Natural killer cell (primary cell): Measurements from ENCODE around the gene TIFAB. TPM values are rescaled to one million over a fixed set of nuclear protein-coding genes. Genes with fewer than 3 reads are reported as not detected.

Experiments
- ATAC-seq, 3 donors: fragments of 150-1000 bp in 2 of 3; fragments of 200-7000 bp in 1 of 3; cut with Tn5 transposase; 1 replicate in 1 of 3; 2 replicates in 2 of 3; pipeline ENCODE4 v1.10.0; 2021; ENCODE audit warnings: mild to moderate bottlenecking in 2 of 3, moderate library complexity in 2 of 3
- DNase-seq, 2 donors: peaks; one replicate each; pipeline versions ENCODE4 v3.0.0 to v3.0.0-alpha.2; 2013 to 2021; ENCODE audit warnings: mixed read lengths in 1 of 2
- H3K27ac ChIP-seq: one replicate; pipeline ENCODE4 v1.5.1; 2013; ENCODE audit warnings: mild to moderate bottlenecking, low read length
- H3K27me3 ChIP-seq: one replicate; pipeline ENCODE4 v1.6.1; 2013; ENCODE audit warnings: low read length; ENCODE audit not compliant: control insufficient read depth, insufficient read depth
- H3K36me3 ChIP-seq: one replicate; pipeline ENCODE4 v1.6.1; 2013; ENCODE audit warnings: low read length; ENCODE audit not compliant: control insufficient read depth, insufficient read depth
- H3K4me1 ChIP-seq: one replicate; pipeline ENCODE4 v1.6.1; 2013; ENCODE audit warnings: low read length; ENCODE audit not compliant: control insufficient read depth, insufficient read depth
- H3K4me3 ChIP-seq: one replicate; pipeline ENCODE4 v1.5.1; 2013; ENCODE audit warnings: low read length
- H3K9me3 ChIP-seq: one replicate; pipeline ENCODE4 v1.6.1; 2013; ENCODE audit warnings: low read length; ENCODE audit not compliant: control insufficient read depth, insufficient read depth
- H3K27ac Mint-ChIP-seq, 2 donors: one replicate each; pipeline ENCODE4 v1.8.0; 2022; ENCODE audit warnings: mild to moderate bottlenecking in 2 of 2, mixed read lengths in 2 of 2, moderate library complexity in 1 of 2
- H3K27me3 Mint-ChIP-seq, 2 donors: one replicate each; pipeline ENCODE4 v1.8.0; 2022; ENCODE audit warnings: low read depth in 2 of 2, mixed read lengths in 2 of 2
- H3K36me3 Mint-ChIP-seq: one replicate; pipeline ENCODE4 v1.8.0; 2022; ENCODE audit warnings: mixed read lengths
- H3K4me1 Mint-ChIP-seq, 2 donors: one replicate each; pipeline ENCODE4 v1.8.0; 2022; ENCODE audit warnings: mixed read lengths in 2 of 2
- H3K4me3 Mint-ChIP-seq: one replicate; pipeline ENCODE4 v1.8.0; 2022; ENCODE audit warnings: mild to moderate bottlenecking, moderate library complexity, mixed read lengths
- H3K9me3 Mint-ChIP-seq, 2 donors: one replicate each; pipeline ENCODE4 v1.8.0; 2022; ENCODE audit warnings: mixed read lengths in 2 of 2
- WGBS: methylation state at CpG from one replicate; pipeline ENCODE4 v1.1.7; 2013; ENCODE audit warnings: missing lambda C conversion rate; ENCODE audit not compliant: insufficient coverage; 5-methylcytosine and 5-hydroxymethylcytosine counted together
- intact Hi-C: fragments of 100-400 bp; cut with micrococcal nuclease; formaldehyde crosslinking; loops from one replicate; pipeline ENCODE4 v1.14.2; 2022
- total RNA-seq, 4 donors: library from RNA; stranded (reverse); fragments of 120-200 nt in 1 of 4; gene quantifications; one replicate each; pipeline versions ENCODE4 v1.2.3 to v1.2.4, GENCODE V29; 2013 to 2022
- TF ChIP-seq, protein P1 (sequence below): fragments of 200-600 bp; IDR thresholded peaks from one replicate; pipeline ENCODE4 v1.8.0; 2022; ENCODE audit warnings: antibody characterized with exemption

Gene TIFAB
- total RNA-seq, 3 donors from 2014 or later (not counting 1 experiment from before 2014, with no cell fraction given), result 0.05 to 0.21 TPM; not detected in 1

DNA sequence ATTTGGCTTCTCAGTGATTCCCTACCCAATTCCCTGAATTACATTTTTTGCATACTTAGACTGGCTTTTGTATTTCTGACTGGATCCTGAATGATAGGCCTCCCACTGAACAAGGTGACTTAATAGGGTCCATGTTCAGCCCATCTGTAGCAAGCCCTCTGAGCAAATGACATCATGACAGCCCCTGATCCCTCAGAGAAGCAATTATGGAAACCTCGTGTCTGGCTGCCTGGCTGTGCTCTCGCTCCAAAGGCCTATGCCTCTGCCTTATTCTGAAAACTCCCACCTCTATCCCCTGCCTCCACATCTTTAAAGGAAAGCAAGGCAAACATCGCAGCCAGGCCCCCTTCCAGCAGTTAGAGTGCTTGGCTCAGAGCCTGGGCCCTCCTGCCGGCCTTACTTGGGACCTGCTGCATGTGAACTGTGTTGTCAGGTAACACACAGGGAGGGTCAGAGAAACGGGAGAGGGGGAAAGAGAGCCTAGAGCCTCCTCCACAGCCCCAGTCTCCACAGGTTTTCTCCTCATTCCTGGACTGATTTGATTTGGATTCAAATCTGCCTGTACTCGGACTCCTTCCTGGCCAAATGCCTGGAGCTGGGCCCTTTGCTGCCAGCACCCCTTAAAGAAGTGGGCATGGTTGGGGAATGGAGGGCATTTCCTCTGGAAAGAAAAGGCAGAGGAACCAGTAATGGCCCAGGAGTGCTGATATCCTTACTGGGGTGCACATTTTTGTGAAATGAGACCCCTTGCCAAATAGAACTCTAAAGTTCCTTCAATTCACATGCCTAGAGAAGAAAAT, 8.8 kb downstream of the TIFAB start:
- Histone ChIP-seq H3K36me3 (no peaks in the 10 kb centered on the region), H3K27ac (no peak overlapping the region), H3K27me3 (no peaks in the 10 kb centered on the region), H3K4me1 (peaks cover 27% of the 10 kb centered on the region), H3K9me3 (no peaks in the 10 kb centered on the region), H3K4me3 (no peak overlapping the region)
- intact Hi-C loops, result no loop called here
- ATAC-seq (no peak), DNase-seq (no peak)
- no peak overlapping the region for H3K27ac Mint-ChIP-seq
- TF ChIP-seq, protein P1, sequence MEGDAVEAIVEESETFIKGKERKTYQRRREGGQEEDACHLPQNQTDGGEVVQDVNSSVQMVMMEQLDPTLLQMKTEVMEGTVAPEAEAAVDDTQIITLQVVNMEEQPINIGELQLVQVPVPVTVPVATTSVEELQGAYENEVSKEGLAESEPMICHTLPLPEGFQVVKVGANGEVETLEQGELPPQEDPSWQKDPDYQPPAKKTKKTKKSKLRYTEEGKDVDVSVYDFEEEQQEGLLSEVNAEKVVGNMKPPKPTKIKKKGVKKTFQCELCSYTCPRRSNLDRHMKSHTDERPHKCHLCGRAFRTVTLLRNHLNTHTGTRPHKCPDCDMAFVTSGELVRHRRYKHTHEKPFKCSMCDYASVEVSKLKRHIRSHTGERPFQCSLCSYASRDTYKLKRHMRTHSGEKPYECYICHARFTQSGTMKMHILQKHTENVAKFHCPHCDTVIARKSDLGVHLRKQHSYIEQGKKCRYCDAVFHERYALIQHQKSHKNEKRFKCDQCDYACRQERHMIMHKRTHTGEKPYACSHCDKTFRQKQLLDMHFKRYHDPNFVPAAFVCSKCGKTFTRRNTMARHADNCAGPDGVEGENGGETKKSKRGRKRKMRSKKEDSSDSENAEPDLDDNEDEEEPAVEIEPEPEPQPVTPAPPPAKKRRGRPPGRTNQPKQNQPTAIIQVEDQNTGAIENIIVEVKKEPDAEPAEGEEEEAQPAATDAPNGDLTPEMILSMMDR, result no peak
- peaks cover 9 to 11% of the 10 kb centered on the region in 2 donors for H3K4me1 Mint-ChIP-seq
- H3K9me3 Mint-ChIP-seq, result no peaks in the 10 kb centered on the region
- WGBS, result 79% methylated on average over 6 of the region's 6 CpGs
- no peak overlapping the region for H3K4me3 Mint-ChIP-seq
- H3K36me3 Mint-ChIP-seq, result no peaks in the 10 kb centered on the region
- H3K27me3 Mint-ChIP-seq, result peaks cover 5 to 8% of the 10 kb centered on the region in 2 donors

DNA sequence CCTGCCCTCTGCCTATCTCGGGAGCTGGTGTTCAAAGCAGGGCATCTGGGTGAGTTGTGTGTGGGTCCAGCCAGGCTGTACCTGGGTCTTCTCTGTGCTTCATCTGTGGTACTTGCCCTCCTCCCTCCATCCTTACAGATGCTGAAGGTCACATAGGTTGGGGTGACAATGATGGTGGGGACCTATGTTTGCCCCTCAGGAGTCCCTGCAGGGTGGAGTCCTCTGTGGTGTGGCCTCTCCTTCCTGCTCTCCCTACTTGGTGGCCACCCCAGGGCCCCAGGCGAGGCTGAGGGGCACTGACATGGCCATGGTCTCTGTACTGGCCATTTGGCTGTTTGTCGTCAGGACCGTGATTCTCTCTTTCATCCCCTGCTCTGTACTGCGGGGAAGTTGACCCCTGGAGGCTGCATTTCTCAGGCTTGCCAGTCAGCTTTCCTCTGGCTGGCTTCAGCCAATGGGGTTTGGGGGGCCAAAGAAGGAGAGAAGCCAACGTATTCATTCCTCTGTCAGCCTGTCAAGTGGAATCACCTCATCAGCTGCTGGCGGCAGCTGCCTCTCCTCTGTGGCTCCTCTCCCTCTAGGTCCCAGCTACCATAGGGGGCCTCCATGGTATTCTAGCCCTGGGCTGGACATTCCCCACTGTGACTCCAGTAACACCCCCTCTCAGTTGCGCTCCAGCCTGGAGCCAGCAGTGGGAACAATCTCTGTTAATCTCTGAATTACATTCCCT, 9.6 kb downstream of the TIFAB start:
- H3K36me3 Mint-ChIP-seq, result no peaks in the 10 kb centered on the region
- H3K9me3 ChIP-seq, result no peaks in the 10 kb centered on the region

DNA sequence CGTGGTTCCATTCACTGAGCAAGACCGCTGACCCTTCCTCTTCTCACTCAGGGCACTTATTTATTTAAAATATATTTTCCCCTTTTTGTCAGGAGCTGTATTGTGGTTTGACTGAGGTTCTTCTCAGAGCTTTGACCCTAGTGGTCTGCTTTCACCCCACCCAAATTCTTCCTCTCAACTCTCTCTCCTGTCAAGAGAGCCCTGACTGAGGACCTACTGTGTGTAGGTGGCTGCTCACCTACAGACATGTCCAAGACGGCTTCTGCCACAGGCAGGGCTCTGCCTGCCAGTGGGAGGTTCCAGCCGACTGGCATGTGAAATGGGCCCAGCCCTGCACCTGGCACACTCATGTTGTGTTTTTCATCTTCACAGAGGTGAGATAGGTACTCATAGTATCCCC, 10.2 kb downstream of the TIFAB start:
- Histone ChIP-seq H3K4me3 (no peak overlapping the region), H3K27ac (no peak overlapping the region), H3K27me3 (no peaks in the 10 kb centered on the region), H3K36me3 (no peaks in the 10 kb centered on the region), H3K9me3 (no peaks in the 10 kb centered on the region), H3K4me1 (peaks cover 34% of the 10 kb centered on the region)
- Mint-ChIP-seq H3K4me3 (no peak overlapping the region), H3K36me3 (no peaks in the 10 kb centered on the region), H3K9me3 (no peaks in the 10 kb centered on the region), H3K4me1 (peaks cover 9 to 11% of the 10 kb centered on the region in 2 donors), H3K27ac (no peak overlapping the region), H3K27me3 (peaks cover 3 to 8% of the 10 kb centered on the region in 2 donors)
- TF ChIP-seq, protein P1, result no peak
- DNase-seq (no peak), ATAC-seq (no peak)
- intact Hi-C loops, result no loop called here
- 67% methylated on average over 2 of the region's 4 CpGs for WGBS

More for the DNA sequence above, 9.6 kb downstream of the TIFAB start:
- H3K36me3 ChIP-seq, result no peaks in the 10 kb centered on the region
- no peak overlapping the region for H3K4me3 ChIP-seq
- Mint-ChIP-seq H3K4me1 (peaks cover 9 to 11% of the 10 kb centered on the region in 2 donors), H3K4me3 (no peak overlapping the region), H3K27me3 (peaks cover 3 to 8% of the 10 kb centered on the region in 2 donors), H3K27ac (no peak overlapping the region), H3K9me3 (no peaks in the 10 kb centered on the region)
- DNase-seq (no peak), ATAC-seq (no peak)
- WGBS, result 88% methylated on average over 8 of the region's 8 CpGs
- no peak overlapping the region for H3K27ac ChIP-seq
- TF ChIP-seq, protein P1, result no peak
- intact Hi-C loops, result no loop called here
- no peaks in the 10 kb centered on the region for H3K27me3 ChIP-seq
- H3K4me1 ChIP-seq, result peaks cover 32% of the 10 kb centered on the region
